ENCODE measurements around the gene EML6. TPM values are rescaled to one million over a fixed set of nuclear protein-coding genes. Genes with fewer than 3 reads are reported as not detected.

Gene EML6
- total and polyA plus RNA-seq, 2 experiments from 2014 or later, result 2.7 to 6.2 TPM

DNA sequence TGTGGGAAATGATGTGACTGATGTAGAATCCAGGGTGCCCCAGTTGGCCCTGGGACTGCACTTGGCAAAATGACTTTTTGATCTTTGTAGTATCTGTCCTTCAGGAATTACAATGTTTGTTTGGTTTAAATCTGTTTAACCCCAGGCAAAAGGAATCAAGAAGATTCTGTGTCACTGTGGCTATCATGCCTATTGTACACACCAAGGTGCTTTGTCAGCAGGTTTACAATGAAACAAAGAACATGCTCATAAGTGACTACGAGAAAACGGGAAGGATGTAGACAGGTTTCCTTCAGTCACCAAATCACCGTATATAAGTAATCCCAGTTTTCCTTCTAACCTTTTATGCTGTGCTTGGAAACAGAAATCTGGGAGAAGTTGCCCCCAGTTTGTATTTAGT is 217.3 kb downstream of the EML6 start:
- no peak for ATAC-seq
- Mint-ChIP-seq H3K9me3 (peaks cover 9% of the 10 kb centered on the region), H3K4me3 (no peak overlapping the region), H3K27me3 (ENCODE audit: insufficient read depth, low read depth, poor library complexity) (peaks cover 6% of the 10 kb centered on the region), H3K36me3 (ENCODE audit: low read depth) (peaks cover 4% of the 10 kb centered on the region), H3K27ac (no peak overlapping the region), H3K4me1 (no peaks in the 10 kb centered on the region)
- Histone ChIP-seq H3K4me2 (no peak overlapping the region), H3K9me2 (ENCODE audit: insufficient read depth) (no peaks in the 10 kb centered on the region; the same call in 1 of the 2 replicates), H3F3A (replicated peaks; ENCODE audit: low read depth) (no peaks in the 10 kb centered on the region), H2AFZ (no peak overlapping the region), H3K79me2 (replicated peaks; ENCODE audit: insufficient read depth) (no peaks in the 10 kb centered on the region), H3K4me3 (no peak overlapping the region), H4K20me1 (replicated peaks; ENCODE audit: insufficient read depth) (no peaks in the 10 kb centered on the region), H3K4me1 (ENCODE audit: insufficient read depth) (no peaks in the 10 kb centered on the region; the same call in 1 of the 2 replicates), H3K27ac (ENCODE audit: low read depth) (no peak overlapping the region), H3K36me3 (ENCODE audit: insufficient read depth) (no peaks in the 10 kb centered on the region), H3K27me3 (ENCODE audit: insufficient read depth) (no peaks in the 10 kb centered on the region)
- DNase-seq (ENCODE audit: low spot score), result no peak
- TF ChIP-seq ZNF114 (CRISPR knock-in tag; IDR thresholded peaks at IDR 0.05), result no peak

DNA sequence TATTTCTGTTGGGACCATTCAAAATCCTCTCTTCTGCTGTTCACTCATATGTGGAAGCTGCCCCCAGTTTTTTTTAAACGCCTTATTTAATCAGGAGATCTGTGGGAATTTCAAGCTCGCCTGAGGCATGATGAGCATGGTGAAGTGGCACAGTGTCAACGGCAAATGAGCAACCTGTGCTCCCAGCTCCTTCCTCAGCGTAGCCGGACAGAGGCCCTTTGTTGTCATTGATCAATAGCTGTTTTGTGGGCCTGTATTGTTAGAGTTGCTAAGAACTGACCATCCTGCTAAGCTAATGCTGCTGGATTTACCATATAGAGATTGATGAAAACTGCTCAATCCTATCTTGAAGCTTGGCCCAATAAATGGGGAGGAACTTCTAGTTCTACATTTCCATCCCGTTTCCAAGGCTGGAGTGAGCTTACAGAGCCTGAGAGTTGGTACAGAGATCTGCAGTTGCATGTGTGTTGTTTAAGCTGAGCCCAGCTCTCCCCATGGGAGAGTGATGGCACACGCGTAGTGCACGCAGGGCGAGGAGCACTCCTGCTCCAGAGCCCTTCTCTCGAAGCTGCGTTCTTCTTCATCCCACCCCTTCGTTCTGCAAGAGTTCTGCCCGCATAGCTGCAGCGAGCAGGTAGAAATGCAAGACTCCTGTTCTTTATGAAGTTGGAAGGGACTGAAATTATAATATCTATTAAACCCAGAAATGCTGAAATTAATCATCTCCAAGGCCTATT is 218.0 kb downstream of the EML6 start:
- no peaks in the 10 kb centered on the region for H3K36me3 ChIP-seq (ENCODE audit: insufficient read depth)
- no peaks in the 10 kb centered on the region for H3K27me3 ChIP-seq (ENCODE audit: insufficient read depth)
- H3K4me3 Mint-ChIP-seq, result no peak overlapping the region
- no peak overlapping the region for H3K4me3 ChIP-seq
- no peaks in the 10 kb centered on the region for H3K79me2 ChIP-seq (replicated peaks; ENCODE audit: insufficient read depth)
- H3K4me1 ChIP-seq (ENCODE audit: insufficient read depth), result no peaks in the 10 kb centered on the region; the same call in 1 of the 2 replicates
- no peak overlapping the region for H3K27ac ChIP-seq (ENCODE audit: low read depth)
- H3K27me3 Mint-ChIP-seq (ENCODE audit: insufficient read depth, low read depth, poor library complexity), result peaks cover 8% of the 10 kb centered on the region
- H3K36me3 Mint-ChIP-seq (ENCODE audit: low read depth), result peaks cover 4% of the 10 kb centered on the region
- H3K9me3 Mint-ChIP-seq, result peaks cover 15% of the 10 kb centered on the region
- H3F3A ChIP-seq (replicated peaks; ENCODE audit: low read depth), result no peaks in the 10 kb centered on the region
- peaks cover 3% of the 10 kb centered on the region; the same call in 2 of the 3 replicates for H3K4me1 Mint-ChIP-seq
- no peaks in the 10 kb centered on the region; the same call in 1 of the 2 replicates for H3K9me2 ChIP-seq (ENCODE audit: insufficient read depth)
- DNase-seq (ENCODE audit: low spot score) (no peak), ATAC-seq (no peak)
- no peak overlapping the region for H3K4me2 ChIP-seq
- TF ChIP-seq, protein P1, sequence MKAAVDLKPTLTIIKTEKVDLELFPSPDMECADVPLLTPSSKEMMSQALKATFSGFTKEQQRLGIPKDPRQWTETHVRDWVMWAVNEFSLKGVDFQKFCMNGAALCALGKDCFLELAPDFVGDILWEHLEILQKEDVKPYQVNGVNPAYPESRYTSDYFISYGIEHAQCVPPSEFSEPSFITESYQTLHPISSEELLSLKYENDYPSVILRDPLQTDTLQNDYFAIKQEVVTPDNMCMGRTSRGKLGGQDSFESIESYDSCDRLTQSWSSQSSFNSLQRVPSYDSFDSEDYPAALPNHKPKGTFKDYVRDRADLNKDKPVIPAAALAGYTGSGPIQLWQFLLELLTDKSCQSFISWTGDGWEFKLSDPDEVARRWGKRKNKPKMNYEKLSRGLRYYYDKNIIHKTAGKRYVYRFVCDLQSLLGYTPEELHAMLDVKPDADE (IDR thresholded peaks at IDR 0.05), result no peak
- no peak for TF ChIP-seq EZH2phosphoT487 (IDR thresholded peaks at IDR 0.05; ENCODE audit: unreplicated experiment)
- no peak overlapping the region for H3K27ac Mint-ChIP-seq
- H2AFZ ChIP-seq, result no peak overlapping the region
- H4K20me1 ChIP-seq (replicated peaks; ENCODE audit: insufficient read depth), result no peaks in the 10 kb centered on the region

DNA sequence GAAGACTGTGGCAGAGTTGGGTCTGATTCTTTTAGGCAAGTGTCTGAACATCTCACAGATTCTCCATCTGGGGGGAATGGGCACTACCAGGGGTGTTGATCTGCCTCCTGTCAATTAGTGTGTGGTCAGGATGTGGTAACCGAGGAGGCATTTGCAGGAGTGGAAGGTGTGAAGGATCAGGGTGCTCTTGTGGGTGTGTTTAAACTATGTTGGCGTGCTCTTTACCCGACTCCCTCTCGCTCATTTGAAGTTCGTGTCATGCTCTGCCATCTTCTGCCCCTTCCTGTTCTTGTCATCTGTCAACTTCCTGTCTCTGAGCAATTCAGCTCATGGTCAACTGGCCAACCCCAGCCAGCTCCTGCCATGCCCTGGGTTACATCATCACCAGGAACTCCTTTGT is 218.9 kb downstream of the EML6 start:
- no peak overlapping the region for H3K4me3 Mint-ChIP-seq
- ATAC-seq (no peak), DNase-seq (ENCODE audit: low spot score) (no peak)
- Histone ChIP-seq H2AFZ (no peak overlapping the region), H3F3A (replicated peaks; ENCODE audit: low read depth) (no peaks in the 10 kb centered on the region), H4K20me1 (replicated peaks; ENCODE audit: insufficient read depth) (no peaks in the 10 kb centered on the region), H3K36me3 (ENCODE audit: insufficient read depth) (no peaks in the 10 kb centered on the region), H3K4me3 (no peak overlapping the region), H3K4me2 (no peak overlapping the region), H3K27ac (ENCODE audit: low read depth) (no peak overlapping the region), H3K27me3 (ENCODE audit: insufficient read depth) (no peaks in the 10 kb centered on the region), H3K9me2 (ENCODE audit: insufficient read depth) (no peaks in the 10 kb centered on the region; the same call in 1 of the 2 replicates), H3K79me2 (replicated peaks; ENCODE audit: insufficient read depth) (no peaks in the 10 kb centered on the region), H3K4me1 (ENCODE audit: insufficient read depth) (no peaks in the 10 kb centered on the region; the same call in 1 of the 2 replicates)
- H3K27me3 Mint-ChIP-seq (ENCODE audit: insufficient read depth, low read depth, poor library complexity), result peaks cover 13% of the 10 kb centered on the region
- peaks cover 3% of the 10 kb centered on the region; the same call in 2 of the 3 replicates for H3K4me1 Mint-ChIP-seq
- no peak overlapping the region for H3K27ac Mint-ChIP-seq
- peaks cover 15% of the 10 kb centered on the region for H3K9me3 Mint-ChIP-seq
- peaks cover 4% of the 10 kb centered on the region for H3K36me3 Mint-ChIP-seq (ENCODE audit: low read depth)
- TF ChIP-seq ZNF331 (CRISPR knock-in tag; IDR thresholded peaks at IDR 0.05; ENCODE audit: low read depth) (no peak), POLR2AphosphoS5 (IDR thresholded peaks at IDR 0.05; ENCODE audit: low read depth) (no peak), CREB1 (CRISPR knock-in tag; IDR thresholded peaks at IDR 0.05; ENCODE audit: low read depth) (no peak), JUNB (IDR thresholded peaks at IDR 0.05; ENCODE audit: unreplicated experiment) (no peak), STAT1 (IDR thresholded peaks at IDR 0.05; ENCODE audit: unreplicated experiment) (no peak)
- TF ChIP-seq, protein P2, sequence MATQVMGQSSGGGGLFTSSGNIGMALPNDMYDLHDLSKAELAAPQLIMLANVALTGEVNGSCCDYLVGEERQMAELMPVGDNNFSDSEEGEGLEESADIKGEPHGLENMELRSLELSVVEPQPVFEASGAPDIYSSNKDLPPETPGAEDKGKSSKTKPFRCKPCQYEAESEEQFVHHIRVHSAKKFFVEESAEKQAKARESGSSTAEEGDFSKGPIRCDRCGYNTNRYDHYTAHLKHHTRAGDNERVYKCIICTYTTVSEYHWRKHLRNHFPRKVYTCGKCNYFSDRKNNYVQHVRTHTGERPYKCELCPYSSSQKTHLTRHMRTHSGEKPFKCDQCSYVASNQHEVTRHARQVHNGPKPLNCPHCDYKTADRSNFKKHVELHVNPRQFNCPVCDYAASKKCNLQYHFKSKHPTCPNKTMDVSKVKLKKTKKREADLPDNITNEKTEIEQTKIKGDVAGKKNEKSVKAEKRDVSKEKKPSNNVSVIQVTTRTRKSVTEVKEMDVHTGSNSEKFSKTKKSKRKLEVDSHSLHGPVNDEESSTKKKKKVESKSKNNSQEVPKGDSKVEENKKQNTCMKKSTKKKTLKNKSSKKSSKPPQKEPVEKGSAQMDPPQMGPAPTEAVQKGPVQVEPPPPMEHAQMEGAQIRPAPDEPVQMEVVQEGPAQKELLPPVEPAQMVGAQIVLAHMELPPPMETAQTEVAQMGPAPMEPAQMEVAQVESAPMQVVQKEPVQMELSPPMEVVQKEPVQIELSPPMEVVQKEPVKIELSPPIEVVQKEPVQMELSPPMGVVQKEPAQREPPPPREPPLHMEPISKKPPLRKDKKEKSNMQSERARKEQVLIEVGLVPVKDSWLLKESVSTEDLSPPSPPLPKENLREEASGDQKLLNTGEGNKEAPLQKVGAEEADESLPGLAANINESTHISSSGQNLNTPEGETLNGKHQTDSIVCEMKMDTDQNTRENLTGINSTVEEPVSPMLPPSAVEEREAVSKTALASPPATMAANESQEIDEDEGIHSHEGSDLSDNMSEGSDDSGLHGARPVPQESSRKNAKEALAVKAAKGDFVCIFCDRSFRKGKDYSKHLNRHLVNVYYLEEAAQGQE (IDR thresholded peaks at IDR 0.05; ENCODE audit: unreplicated experiment), result no peak
- TF ChIP-seq, protein P1 (IDR thresholded peaks at IDR 0.05), result no peak

All from GM23338 (cell line).